ENCODE measurements around the gene HIBADH.

The HIBADH gene

GRCh38 chr7:27478556-27478955 lies 184.1 kb downstream of the HIBADH start:
- no peak for DNase-seq

DNA sequence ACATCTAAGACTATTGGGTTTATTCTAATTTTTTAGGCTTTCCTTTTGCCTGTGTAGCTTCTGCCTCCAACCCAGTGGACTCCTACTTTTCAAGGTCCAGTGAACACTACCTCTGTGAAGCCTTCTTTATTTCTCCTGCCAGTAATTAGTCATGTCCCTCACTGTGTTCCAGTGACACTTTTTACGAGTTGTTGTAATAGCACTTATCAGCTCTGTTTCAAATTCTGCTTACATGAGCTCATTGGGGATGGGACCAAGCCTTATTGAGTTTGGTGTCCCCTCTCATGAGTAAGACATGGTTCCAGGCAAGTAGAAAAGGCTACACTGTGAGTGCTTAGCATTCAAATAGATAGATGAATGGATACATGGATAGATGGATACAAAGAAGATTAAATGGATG lies 184.6 kb downstream of the HIBADH start:
- DNase-seq, result no peak

DNA sequence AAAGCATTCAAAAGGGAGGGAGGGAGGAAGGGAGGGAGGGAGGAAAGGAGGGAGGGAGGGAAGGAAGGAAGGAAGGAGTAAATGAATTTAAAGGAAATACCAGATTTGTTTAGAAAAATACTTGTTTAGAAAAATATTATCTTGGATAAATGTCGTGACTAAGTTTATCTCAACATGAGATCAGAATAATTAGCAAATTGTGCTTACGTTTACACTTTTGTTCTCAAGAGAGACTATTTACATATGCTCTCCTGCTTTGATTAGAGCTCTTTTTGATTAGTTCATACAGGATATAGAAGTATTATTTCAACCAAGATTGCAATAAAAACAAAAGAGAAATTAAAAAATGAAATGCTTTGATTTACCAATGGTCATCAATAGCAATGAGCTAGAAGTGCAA lies 186.2 kb downstream of the HIBADH start:
- DNase-seq, result no peak

Data from GOT3 (cell line).